Effector memory CD4-positive, alpha-beta T cell (primary cell): Measurements from ENCODE around the gene CELA3A.
"Not testable (repeated sequence)": the region's sequence is repeated elsewhere in the genome, so short reads cannot be mapped to it uniquely, and the experiment has no call there.

Experiments used
- DNase-seq, 3 donors: peaks; one replicate each; pipeline ENCODE4 v3.0.0-alpha.2; 2020
- H3K27ac ChIP-seq: 2 replicates; pipeline ENCODE4 v1.7.0; 2013; ENCODE audit warnings: mild to moderate bottlenecking, low read length, moderate library complexity; ENCODE audit not compliant: insufficient read depth, poor library complexity, severe bottlenecking
- H3K27me3 ChIP-seq: replicated peaks from 2 replicates; pipeline ENCODE4 v1.7.0; 2013; ENCODE audit warnings: mild to moderate bottlenecking, low read length; ENCODE audit not compliant: insufficient read depth, control insufficient read depth, poor library complexity, severe bottlenecking
- H3K36me3 ChIP-seq: 2 replicates; pipeline ENCODE4 v1.7.0; 2013; ENCODE audit warnings: mild to moderate bottlenecking, low read length, moderate library complexity; ENCODE audit not compliant: control insufficient read depth, insufficient read depth
- H3K4me1 ChIP-seq: 2 replicates; pipeline ENCODE4 v1.7.0; 2013; ENCODE audit warnings: low read length, mild to moderate bottlenecking; ENCODE audit not compliant: control insufficient read depth, insufficient read depth, poor library complexity, severe bottlenecking
- H3K4me3 ChIP-seq: 2 replicates; pipeline ENCODE4 v1.7.0; 2013; ENCODE audit warnings: low read length, low read depth, mild to moderate bottlenecking; ENCODE audit not compliant: insufficient read depth, poor library complexity, severe bottlenecking
- H3K9me3 ChIP-seq: 2 replicates; pipeline ENCODE4 v1.7.0; 2013; ENCODE audit warnings: mild to moderate bottlenecking, low read length, moderate library complexity; ENCODE audit not compliant: control insufficient read depth

The CELA3A gene

GRCh38 chr1:21981253-21981652 lies 20.2 kb upstream of the CELA3A start:
- H3K36me3 ChIP-seq, H3K4me1 ChIP-seq, H3K27ac ChIP-seq, H3K27me3 ChIP-seq, H3K9me3 ChIP-seq, H3K4me3 ChIP-seq, DNase-seq: not testable (repeated sequence)

- DNase-seq, H3K4me1 ChIP-seq, H3K36me3 ChIP-seq, H3K27me3 ChIP-seq, H3K27ac ChIP-seq, H3K9me3 ChIP-seq, H3K4me3 ChIP-seq: not testable (repeated sequence)
Observed at GRCh38 chr1:21982122-21982521, 19.3 kb upstream of the CELA3A start.

DNA sequence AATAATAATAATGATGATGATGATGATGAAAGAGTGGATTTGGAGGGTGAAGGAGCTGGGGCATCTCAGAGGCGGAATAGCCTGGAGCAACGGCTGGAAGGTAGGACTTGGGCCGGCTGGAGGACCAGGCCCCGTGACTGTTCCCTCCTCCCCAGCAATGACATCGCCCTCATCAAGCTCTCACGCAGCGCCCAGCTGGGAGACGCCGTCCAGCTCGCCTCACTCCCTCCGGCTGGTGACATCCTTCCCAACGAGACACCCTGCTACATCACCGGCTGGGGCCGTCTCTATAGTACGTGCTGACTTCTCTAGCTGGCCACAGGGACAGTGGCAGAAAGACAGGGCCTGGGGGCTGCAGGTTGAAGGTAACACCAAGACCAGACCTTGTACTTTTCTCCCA lies 17.9 kb upstream of the CELA3A start:
- H3K9me3 ChIP-seq, H3K27me3 ChIP-seq, DNase-seq, H3K27ac ChIP-seq, H3K4me1 ChIP-seq, H3K4me3 ChIP-seq, H3K36me3 ChIP-seq: not testable (repeated sequence)

DNA sequence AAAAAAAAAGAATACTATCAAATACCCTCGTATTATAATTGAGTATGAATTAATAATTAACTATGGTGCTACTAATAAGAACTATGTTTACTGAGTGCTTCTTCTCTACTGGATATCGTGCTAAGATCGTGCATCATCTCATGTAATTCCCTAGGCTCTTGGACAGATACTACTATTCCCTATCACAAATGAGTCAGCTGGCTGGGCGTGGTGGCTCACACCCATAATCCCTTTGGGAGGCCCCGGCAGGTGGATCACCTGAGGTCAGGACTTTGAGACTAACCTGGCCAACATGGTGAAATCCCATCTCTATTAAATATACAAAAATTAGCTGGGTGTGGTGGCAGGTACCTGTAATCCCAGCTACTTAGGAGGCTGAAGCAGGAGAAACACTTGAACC lies 15.6 kb upstream of the CELA3A start:
- H3K36me3 ChIP-seq, H3K27me3 ChIP-seq, H3K9me3 ChIP-seq, H3K27ac ChIP-seq, DNase-seq, H3K4me1 ChIP-seq, H3K4me3 ChIP-seq: not testable (repeated sequence)

DNA sequence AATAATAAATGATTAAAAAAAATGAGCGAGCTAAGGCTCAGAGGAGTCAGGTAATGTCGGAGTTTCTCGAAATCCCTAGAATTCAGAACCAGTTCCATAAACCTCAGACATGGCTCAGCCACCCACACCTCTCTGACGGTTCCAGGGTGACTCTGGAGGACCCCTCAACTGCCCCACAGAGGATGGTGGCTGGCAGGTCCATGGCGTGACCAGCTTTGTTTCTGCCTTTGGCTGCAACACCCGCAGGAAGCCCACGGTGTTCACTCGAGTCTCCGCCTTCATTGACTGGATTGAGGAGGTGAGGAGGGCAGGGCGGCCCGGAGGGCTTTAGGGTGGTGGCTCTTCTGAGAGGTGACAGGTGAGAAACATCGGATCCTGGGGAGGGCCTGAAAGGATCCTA lies 15.1 kb upstream of the CELA3A start:
- not testable (repeated sequence) for H3K27me3 ChIP-seq, DNase-seq

GRCh38 chr1:21989672-21990393 lies 11.6 kb upstream of the CELA3A start:
- H3K36me3 ChIP-seq, H3K27ac ChIP-seq, DNase-seq, H3K27me3 ChIP-seq, H3K4me3 ChIP-seq, H3K4me1 ChIP-seq, H3K9me3 ChIP-seq: not testable (repeated sequence)

More for the DNA sequence above, 15.1 kb upstream of the CELA3A start:
- H3K4me3 ChIP-seq, H3K36me3 ChIP-seq, H3K4me1 ChIP-seq, H3K9me3 ChIP-seq, H3K27ac ChIP-seq: not testable (repeated sequence)

GRCh38 chr1:21992186-21992585 lies 9.3 kb upstream of the CELA3A start:
- not testable (repeated sequence) for H3K4me3 ChIP-seq, H3K4me1 ChIP-seq, H3K36me3 ChIP-seq, H3K27me3 ChIP-seq, H3K9me3 ChIP-seq, H3K27ac ChIP-seq, DNase-seq

DNA sequence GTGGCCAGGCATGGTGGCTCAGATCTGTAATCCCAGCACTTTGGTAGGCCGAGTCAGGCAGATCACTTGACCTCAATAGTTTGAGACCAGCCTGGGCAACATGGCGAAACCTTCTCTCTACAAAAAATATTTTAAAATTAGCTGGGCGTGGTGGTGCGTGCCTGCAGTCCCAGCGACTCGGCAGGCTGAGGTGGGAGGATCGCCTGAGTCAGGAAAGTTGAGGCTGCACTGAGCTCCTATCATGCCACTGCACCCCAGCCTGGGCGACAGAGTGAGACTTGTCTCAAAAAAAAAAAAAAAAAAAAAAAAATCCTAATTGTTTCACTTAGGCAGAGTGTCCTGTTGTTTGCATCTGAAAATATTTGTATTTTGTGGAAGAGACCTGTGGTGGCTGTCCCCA lies 6.7 kb upstream of the CELA3A start:
- not testable (repeated sequence) for H3K9me3 ChIP-seq, DNase-seq, H3K27ac ChIP-seq, H3K4me3 ChIP-seq, H3K27me3 ChIP-seq, H3K36me3 ChIP-seq, H3K4me1 ChIP-seq

- H3K36me3 ChIP-seq, H3K4me1 ChIP-seq, DNase-seq, H3K27me3 ChIP-seq, H3K9me3 ChIP-seq, H3K4me3 ChIP-seq, H3K27ac ChIP-seq: not testable (repeated sequence)
Observed at GRCh38 chr1:21996663-21996970, 4.8 kb upstream of the CELA3A start.

DNA sequence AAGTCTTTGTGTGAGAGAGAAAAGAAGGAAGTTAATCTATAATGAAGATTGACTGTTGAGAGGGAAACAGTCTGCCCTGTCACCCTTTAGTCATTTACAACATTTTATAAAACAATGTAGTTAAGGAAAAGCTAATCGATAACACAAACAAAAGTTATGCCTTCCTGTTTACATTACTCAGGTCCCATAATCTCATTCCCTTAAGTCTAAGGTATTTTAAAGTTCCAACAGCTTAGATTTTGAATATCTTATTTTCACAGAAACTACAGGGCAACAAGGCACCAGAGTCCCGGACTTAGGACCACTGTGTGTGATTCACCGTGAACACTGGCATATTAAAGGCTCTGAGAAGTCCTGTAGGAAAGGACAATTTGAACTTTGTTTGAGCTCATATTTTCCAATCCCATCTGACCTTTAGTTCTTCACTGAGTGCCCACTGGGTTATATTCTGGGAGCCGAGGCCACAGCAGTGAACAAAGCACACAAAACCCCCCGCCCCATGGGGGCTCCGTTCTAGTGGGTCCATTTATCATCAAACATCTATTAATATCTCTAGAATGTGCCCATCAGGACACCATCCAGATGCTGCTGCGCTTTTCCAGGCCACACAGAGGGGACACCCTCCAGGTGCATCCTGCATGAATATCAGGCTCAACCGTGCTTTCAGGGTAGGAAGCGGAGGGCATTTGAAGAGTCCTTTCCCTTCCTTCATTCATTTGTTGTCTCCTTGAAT lies 3.4 kb upstream of the CELA3A start:
- H3K27ac ChIP-seq, H3K4me3 ChIP-seq, H3K9me3 ChIP-seq, DNase-seq, H3K36me3 ChIP-seq, H3K4me1 ChIP-seq, H3K27me3 ChIP-seq: not testable (repeated sequence)
